Effector memory CD4-positive, alpha-beta T cell (primary cell): ENCODE results near the gene CSNK1D.
"Not testable (repeated sequence)": the region's sequence is repeated elsewhere in the genome, so short reads cannot be mapped to it uniquely, and the experiment has no call there.

Experiments used
- DNase-seq, 3 donors: peaks; one replicate each; pipeline ENCODE4 v3.0.0-alpha.2; 2020
- H3K27ac ChIP-seq: 2 replicates; pipeline ENCODE4 v1.7.0; 2013; ENCODE audit warnings: mild to moderate bottlenecking, low read length, moderate library complexity; ENCODE audit not compliant: insufficient read depth, poor library complexity, severe bottlenecking
- H3K27me3 ChIP-seq: replicated peaks from 2 replicates; pipeline ENCODE4 v1.7.0; 2013; ENCODE audit warnings: mild to moderate bottlenecking, low read length; ENCODE audit not compliant: insufficient read depth, control insufficient read depth, poor library complexity, severe bottlenecking
- H3K36me3 ChIP-seq: 2 replicates; pipeline ENCODE4 v1.7.0; 2013; ENCODE audit warnings: mild to moderate bottlenecking, low read length, moderate library complexity; ENCODE audit not compliant: control insufficient read depth, insufficient read depth
- H3K4me1 ChIP-seq: 2 replicates; pipeline ENCODE4 v1.7.0; 2013; ENCODE audit warnings: low read length, mild to moderate bottlenecking; ENCODE audit not compliant: control insufficient read depth, insufficient read depth, poor library complexity, severe bottlenecking
- H3K4me3 ChIP-seq: 2 replicates; pipeline ENCODE4 v1.7.0; 2013; ENCODE audit warnings: low read length, low read depth, mild to moderate bottlenecking; ENCODE audit not compliant: insufficient read depth, poor library complexity, severe bottlenecking
- H3K9me3 ChIP-seq: 2 replicates; pipeline ENCODE4 v1.7.0; 2013; ENCODE audit warnings: mild to moderate bottlenecking, low read length, moderate library complexity; ENCODE audit not compliant: control insufficient read depth

The CSNK1D gene

DNA sequence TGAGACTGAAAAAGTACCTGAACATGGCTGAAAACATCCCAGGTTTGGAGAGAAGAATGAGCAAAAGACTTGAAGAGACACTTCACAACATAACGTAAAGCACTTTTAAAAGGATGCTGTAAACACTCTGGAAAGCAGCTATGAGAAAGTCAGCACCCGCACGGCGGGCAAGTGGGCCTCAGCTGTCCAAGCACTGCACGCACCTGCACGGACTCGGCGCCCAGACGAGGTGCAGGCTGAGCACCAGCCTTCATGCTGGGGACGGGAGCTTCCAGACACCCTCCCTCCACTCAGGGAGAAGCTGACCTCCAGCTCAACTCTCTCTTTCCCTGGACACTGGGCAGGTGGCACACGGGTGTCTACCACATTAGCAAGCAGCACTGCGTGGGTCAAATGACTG lies 74.0 kb downstream of the CSNK1D start:
- Histone ChIP-seq H3K27me3 (no peaks in the 10 kb centered on the region), H3K4me1 (peaks cover 28% of the 10 kb centered on the region), H3K36me3 (peaks cover 9% of the 10 kb centered on the region), H3K27ac (no peak overlapping the region), H3K9me3 (no peaks in the 10 kb centered on the region), H3K4me3 (no peak overlapping the region)
- no peak for DNase-seq

DNA sequence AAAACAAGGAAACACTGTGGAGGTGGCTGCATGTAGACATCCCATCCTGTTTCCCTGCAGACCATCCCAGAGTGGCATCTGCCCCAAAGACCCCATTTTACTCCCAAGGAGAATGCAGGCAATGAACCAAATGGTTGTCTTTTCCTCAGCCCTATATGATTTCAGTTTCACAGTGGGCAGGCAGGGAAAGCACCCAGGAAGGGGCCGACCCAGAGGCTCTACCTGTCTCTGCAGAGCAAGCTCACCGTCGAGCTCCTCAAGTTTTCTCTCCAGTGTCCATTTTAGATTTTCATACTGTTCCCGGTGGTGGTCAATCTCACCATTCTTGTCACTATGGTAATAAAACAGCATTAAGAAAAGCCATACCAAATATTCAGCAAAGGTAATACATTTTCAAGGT lies 75.4 kb downstream of the CSNK1D start:
- no peak overlapping the region for H3K4me3 ChIP-seq
- no peak overlapping the region for H3K27ac ChIP-seq
- H3K4me1 ChIP-seq, result peaks cover 28% of the 10 kb centered on the region
- no peaks in the 10 kb centered on the region for H3K9me3 ChIP-seq
- no peaks in the 10 kb centered on the region for H3K27me3 ChIP-seq
- peaks cover 16% of the 10 kb centered on the region for H3K36me3 ChIP-seq
- DNase-seq, result no peak

DNA sequence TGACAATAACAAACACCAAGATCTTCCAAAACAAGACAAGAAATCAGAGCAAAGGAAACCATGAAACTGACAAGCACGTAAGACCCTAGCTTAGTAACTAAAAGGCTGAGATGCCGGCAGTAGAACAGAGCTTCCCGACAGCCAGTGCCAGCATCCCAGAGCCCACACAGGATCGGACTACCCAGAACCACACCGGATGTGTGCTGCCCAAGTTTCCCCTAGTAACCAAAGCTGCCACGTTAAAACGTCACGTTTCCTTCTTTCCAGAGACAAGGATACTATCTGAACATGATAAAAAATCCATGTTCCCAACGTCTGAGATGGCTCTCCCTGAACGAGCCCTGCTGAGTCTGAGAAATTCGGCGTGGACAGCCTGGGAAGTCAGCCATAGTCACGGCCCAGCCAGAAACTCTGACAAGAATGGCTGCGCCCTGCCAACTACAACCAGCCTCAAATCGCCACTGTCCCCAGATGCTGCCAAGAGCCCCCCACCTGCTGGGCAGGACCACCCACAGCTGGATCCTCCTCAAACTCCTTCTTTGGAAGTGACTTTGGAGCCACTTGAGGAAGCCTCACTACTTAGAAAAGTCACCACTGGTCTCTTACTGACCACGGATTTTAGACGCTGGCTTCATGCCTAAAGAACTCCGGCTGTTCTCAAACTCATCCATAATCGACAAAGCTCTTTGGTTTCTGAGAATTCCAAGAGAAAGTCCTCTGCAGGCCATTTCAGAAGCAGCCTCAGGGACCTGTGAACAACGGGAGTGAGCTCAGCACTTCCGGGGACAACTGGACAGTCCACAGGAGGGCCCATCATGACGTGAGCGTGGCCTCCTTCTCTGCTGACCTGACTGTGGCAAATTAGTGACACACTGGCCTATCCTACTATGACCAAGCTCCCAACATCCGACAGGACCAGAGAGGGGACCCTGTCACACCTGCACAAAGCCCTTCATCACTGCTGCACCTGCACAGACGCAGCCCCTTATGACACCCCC lies 77.5 kb downstream of the CSNK1D start:
- H3K4me1 ChIP-seq, result peaks cover 21% of the 10 kb centered on the region
- H3K9me3 ChIP-seq, result no peaks in the 10 kb centered on the region
- no peak overlapping the region for H3K4me3 ChIP-seq
- no peak overlapping the region for H3K27ac ChIP-seq
- H3K36me3 ChIP-seq, result peaks cover 22% of the 10 kb centered on the region
- no peak for DNase-seq
- no peaks in the 10 kb centered on the region for H3K27me3 ChIP-seq

DNA sequence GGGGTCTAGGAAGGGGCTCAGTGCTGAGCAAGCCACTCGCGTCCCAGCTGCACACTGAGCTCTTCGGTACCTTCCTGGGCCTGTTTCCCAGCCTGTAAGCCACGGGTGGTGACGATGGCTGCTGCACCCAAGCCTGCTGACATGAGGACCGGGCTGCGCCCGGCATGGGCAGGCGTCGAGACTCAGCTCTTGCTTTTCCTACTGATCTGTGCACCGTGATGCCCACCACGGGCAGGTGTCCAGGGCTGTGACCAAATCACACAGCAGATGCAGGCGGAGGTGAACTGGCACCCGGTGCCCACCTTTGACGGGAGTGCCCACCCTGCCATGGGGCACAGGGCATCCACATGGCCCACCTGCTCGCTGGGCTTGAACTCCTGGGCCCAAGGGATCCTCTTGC lies 78.7 kb downstream of the CSNK1D start:
- Histone ChIP-seq H3K27me3 (no peaks in the 10 kb centered on the region), H3K36me3 (peaks cover 22% of the 10 kb centered on the region), H3K9me3 (no peaks in the 10 kb centered on the region), H3K4me1 (peaks cover 12% of the 10 kb centered on the region), H3K4me3 (no peak overlapping the region), H3K27ac (no peak overlapping the region)
- no peak for DNase-seq

DNA sequence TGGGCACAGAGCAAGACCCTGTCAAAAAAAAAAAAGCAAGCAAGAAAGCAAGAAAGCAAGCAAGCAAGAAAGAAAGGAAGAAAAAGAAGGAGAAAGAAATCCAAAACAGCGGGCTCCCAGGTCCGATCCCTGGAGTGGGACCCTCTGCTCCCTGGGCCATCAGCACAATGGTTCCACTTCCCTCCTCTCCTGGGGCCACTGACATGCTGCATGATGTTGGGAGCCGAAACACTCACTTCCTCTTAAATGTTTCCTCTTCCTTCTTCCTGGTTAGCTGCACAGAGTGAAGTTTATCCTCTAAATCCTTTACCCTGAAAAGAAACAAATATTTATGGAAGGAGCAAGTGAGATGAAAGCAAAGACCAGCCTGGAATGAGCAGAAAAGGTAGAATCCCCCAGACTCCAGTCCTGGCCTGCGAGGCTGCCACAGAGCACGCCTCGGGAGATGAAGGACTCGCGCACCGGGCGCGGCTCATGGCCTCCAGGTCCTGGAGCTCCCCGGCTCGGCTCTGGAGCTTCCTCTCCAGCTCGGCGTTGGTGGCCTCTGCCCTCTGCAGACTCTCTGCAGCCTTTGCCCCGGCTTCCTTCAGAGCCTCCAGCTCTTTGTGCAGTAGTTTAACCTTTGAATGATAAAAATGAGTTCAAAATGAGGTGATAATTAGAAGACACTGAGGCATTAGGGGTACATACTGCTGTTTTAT lies 79.8 kb downstream of the CSNK1D start:
- no peak for DNase-seq

DNA sequence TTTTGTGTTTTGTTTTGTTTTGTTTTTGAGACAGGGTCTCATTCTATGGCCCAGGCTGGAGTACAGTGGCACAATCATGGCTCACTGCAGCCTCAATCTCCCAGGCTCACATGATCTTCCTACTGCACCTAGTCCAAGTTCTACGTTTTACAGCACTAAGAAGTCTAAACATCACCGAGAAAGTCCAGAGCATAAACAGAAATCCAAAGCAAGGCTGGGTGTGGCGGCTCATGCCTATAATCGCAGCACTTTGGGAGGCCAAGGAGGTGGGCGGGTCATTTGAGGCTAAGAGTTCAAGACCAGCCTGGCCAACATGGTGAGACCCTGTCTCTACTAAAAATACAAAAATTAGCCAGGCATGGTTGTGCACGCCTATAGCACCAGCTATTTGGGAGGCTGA lies 80.5 kb downstream of the CSNK1D start:
- H3K36me3 ChIP-seq, result peaks cover 22% of the 10 kb centered on the region
- not testable (repeated sequence) for H3K9me3 ChIP-seq

More for the DNA sequence above, 79.8 kb downstream of the CSNK1D start:
- Histone ChIP-seq H3K9me3 (no peaks in the 10 kb centered on the region), H3K27ac (no peak overlapping the region), H3K4me1 (peaks cover 8% of the 10 kb centered on the region), H3K36me3 (peaks cover 22% of the 10 kb centered on the region), H3K27me3 (no peaks in the 10 kb centered on the region), H3K4me3 (no peak overlapping the region)

More for the DNA sequence above, 80.5 kb downstream of the CSNK1D start:
- DNase-seq, H3K4me1 ChIP-seq, H3K27ac ChIP-seq, H3K4me3 ChIP-seq, H3K27me3 ChIP-seq: not testable (repeated sequence)
